ENCODE measurements around the gene SLC6A7.

- TF ChIP-seq CTCF (IDR thresholded peaks at IDR 0.05) (no peak), POLR2A (IDR thresholded peaks at IDR 0.05) (no peak), EP300 (IDR thresholded peaks at IDR 0.05) (no peak)
Measured at GRCh38 chr5:150190987-150191386, 1.1 kb downstream of the SLC6A7 start.
